ENCODE measurements around the gene COQ4. TPM values are rescaled to one million over a fixed set of nuclear protein-coding genes. Genes with fewer than 3 reads are reported as not detected.

The COQ4 gene
- total and polyA plus RNA-seq, 3 donors from 2014 or later: 50.9 to 65.0 (median 54.9) TPM

DNA sequence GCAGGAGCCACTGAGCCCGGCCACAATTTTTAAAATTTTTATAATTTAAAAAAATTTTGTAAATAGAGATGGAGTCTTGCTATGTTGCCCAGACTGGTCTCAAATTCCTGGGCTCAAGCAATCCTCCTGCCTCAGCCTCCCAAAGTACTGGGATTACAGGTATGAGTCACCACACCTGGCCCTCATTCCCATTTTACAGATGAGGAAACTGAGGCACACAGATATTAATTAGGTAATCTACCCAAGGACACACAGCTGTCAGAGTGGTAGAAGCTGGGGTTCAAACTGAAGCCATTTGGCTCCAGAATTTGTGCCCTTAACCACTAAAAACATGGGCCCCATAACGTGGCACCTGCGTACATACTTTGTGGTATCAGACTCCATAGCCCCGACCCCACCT is 7.9 kb upstream of the COQ4 start:
- no peaks in the 10 kb centered on the region for H3K36me3 ChIP-seq (ENCODE audit: low read depth, missing control alignments)

DNA sequence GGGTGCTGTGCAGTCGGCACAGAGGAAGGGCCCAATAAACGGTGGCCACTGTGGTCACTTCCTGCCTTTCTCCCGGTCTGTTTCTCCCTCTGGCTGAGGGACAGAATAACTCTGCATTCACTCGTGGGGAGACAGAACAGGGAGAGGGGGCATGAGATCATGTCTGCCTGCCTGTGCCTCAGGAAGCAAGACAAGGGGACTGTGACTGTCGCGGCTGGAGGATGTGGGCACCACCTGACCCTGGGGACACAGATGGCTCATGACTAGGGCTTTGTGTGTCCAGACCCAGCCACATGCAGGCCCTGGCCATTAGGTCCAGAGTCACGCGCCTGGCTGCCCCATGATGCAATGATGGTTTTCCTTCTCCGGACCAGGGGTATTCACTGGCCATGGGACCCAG is 6.2 kb upstream of the COQ4 start:
- H3K36me3 ChIP-seq (ENCODE audit: low read depth, missing control alignments): no peaks in the 10 kb centered on the region

More for the DNA sequence above, 7.9 kb upstream of the COQ4 start:
- intact Hi-C loops (cut with DNase I; ENCODE audit: low total_unique reads): no loop called here
- no peak for DNase-seq
- Histone ChIP-seq H3K4me3 (no peak overlapping the region), H3K27me3 (no peaks in the 10 kb centered on the region), H3K9me3 (no peaks in the 10 kb centered on the region), H3K27ac (no peak overlapping the region), H3K4me1 (no peaks in the 10 kb centered on the region)
- WGBS, 2 donors: 83 to 96% methylated on average over 3 to 4 of the region's 4 CpGs
- TF ChIP-seq, protein P1, sequence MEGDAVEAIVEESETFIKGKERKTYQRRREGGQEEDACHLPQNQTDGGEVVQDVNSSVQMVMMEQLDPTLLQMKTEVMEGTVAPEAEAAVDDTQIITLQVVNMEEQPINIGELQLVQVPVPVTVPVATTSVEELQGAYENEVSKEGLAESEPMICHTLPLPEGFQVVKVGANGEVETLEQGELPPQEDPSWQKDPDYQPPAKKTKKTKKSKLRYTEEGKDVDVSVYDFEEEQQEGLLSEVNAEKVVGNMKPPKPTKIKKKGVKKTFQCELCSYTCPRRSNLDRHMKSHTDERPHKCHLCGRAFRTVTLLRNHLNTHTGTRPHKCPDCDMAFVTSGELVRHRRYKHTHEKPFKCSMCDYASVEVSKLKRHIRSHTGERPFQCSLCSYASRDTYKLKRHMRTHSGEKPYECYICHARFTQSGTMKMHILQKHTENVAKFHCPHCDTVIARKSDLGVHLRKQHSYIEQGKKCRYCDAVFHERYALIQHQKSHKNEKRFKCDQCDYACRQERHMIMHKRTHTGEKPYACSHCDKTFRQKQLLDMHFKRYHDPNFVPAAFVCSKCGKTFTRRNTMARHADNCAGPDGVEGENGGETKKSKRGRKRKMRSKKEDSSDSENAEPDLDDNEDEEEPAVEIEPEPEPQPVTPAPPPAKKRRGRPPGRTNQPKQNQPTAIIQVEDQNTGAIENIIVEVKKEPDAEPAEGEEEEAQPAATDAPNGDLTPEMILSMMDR (IDR thresholded peaks at IDR 0.05): no peak
- TF ChIP-seq POLR2A (IDR thresholded peaks at IDR 0.05): no peak

GRCh38 chr9:128317629-128318028 is 5.0 kb upstream of the COQ4 start:
- no peak for DNase-seq
- H3K27me3 ChIP-seq: no peaks in the 10 kb centered on the region
- H3K27ac ChIP-seq: no peak overlapping the region
- no peaks in the 10 kb centered on the region for H3K4me1 ChIP-seq
- no peaks in the 10 kb centered on the region for H3K9me3 ChIP-seq
- TF ChIP-seq POLR2A (IDR thresholded peaks at IDR 0.05): no peak
- TF ChIP-seq, protein P1 (IDR thresholded peaks at IDR 0.05): no peak
- no peak overlapping the region for H3K4me3 ChIP-seq
- WGBS, 2 donors: 78 to 88% methylated on average over 2 of the region's 2 CpGs
- H3K36me3 ChIP-seq (ENCODE audit: low read depth, missing control alignments): no peaks in the 10 kb centered on the region
- intact Hi-C loops (cut with DNase I; ENCODE audit: low total_unique reads): no loop called here

More for the DNA sequence above, 6.2 kb upstream of the COQ4 start:
- WGBS, 2 donors: 72 to 79% methylated on average over 9 of the region's 9 CpGs
- TF ChIP-seq, protein P1 (IDR thresholded peaks at IDR 0.05): no peak
- TF ChIP-seq POLR2A (IDR thresholded peaks at IDR 0.05): no peak
- Histone ChIP-seq H3K27ac (no peak overlapping the region), H3K4me3 (no peak overlapping the region), H3K9me3 (no peaks in the 10 kb centered on the region), H3K4me1 (no peaks in the 10 kb centered on the region), H3K27me3 (no peaks in the 10 kb centered on the region)
- DNase-seq: no peak
- intact Hi-C loops (cut with DNase I; ENCODE audit: low total_unique reads): no loop called here

DNA sequence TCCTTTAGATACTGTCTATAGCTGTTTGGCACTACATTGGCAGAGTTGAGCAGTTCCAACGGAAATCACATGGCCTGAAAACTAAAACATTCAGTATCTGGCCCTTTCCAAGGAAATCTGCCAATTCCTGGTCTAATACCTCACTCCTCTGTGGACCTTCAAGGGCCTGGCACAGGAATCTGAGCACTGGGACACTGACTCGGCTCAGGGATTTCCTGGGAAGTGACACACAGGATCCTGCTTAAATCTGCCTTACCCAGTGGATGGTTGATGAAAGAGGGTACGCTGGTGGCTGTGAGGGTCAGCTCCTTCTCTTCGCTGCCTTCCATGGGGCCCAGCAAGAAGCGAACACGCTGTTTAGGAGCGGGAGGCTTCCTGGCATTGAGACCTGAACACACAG is 1.3 kb upstream of the COQ4 start:
- no peak for DNase-seq
- Histone ChIP-seq H3K27ac (no peak overlapping the region), H3K36me3 (ENCODE audit: low read depth, missing control alignments) (no peaks in the 10 kb centered on the region), H3K9me3 (no peaks in the 10 kb centered on the region), H3K27me3 (no peaks in the 10 kb centered on the region), H3K4me1 (peaks cover 6% of the 10 kb centered on the region), H3K4me3 (no peak overlapping the region)
- 40 to 68% methylated on average over 7 of the region's 7 CpGs for WGBS, 2 donors
- no peak for TF ChIP-seq POLR2A (IDR thresholded peaks at IDR 0.05)
- TF ChIP-seq, protein P1 (IDR thresholded peaks at IDR 0.05): no peak
- intact Hi-C loops (cut with DNase I; ENCODE audit: low total_unique reads): no loop called here

GRCh38 chr9:128321879-128322403 is 698 bp upstream of the COQ4 start:
- H3K27ac ChIP-seq: peak overlapping the region in 1 of 2 donors; percentile 89
- H3K27me3 ChIP-seq: no peaks in the 10 kb centered on the region
- H3K4me1 ChIP-seq: peaks cover 6% of the 10 kb centered on the region
- peak overlapping the region; percentile 86 to 94 for H3K4me3 ChIP-seq
- no peak for DNase-seq
- intact Hi-C loops (cut with DNase I; ENCODE audit: low total_unique reads): no loop called here
- H3K36me3 ChIP-seq (ENCODE audit: low read depth, missing control alignments): no peaks in the 10 kb centered on the region
- TF ChIP-seq, protein P1 (IDR thresholded peaks at IDR 0.05): no peak
- no peak for TF ChIP-seq POLR2A (IDR thresholded peaks at IDR 0.05)
- no peaks in the 10 kb centered on the region for H3K9me3 ChIP-seq
- 1 to 2% methylated on average over 20 to 21 of the region's 21 CpGs for WGBS, 2 donors
